Activated CD4-positive, alpha-beta T cell treated with anti-CD3 and anti-CD28 coated beads for 24 hours (primary cell): ENCODE results near the gene HOXD1.

ENCODE experiments used
- DNase-seq, 2 donors: peaks; one replicate each; pipeline ENCODE4 v3.0.0-alpha.2; 2020; ENCODE audit warnings: low read depth in 2 of 2

HOXD1 gene

DNA sequence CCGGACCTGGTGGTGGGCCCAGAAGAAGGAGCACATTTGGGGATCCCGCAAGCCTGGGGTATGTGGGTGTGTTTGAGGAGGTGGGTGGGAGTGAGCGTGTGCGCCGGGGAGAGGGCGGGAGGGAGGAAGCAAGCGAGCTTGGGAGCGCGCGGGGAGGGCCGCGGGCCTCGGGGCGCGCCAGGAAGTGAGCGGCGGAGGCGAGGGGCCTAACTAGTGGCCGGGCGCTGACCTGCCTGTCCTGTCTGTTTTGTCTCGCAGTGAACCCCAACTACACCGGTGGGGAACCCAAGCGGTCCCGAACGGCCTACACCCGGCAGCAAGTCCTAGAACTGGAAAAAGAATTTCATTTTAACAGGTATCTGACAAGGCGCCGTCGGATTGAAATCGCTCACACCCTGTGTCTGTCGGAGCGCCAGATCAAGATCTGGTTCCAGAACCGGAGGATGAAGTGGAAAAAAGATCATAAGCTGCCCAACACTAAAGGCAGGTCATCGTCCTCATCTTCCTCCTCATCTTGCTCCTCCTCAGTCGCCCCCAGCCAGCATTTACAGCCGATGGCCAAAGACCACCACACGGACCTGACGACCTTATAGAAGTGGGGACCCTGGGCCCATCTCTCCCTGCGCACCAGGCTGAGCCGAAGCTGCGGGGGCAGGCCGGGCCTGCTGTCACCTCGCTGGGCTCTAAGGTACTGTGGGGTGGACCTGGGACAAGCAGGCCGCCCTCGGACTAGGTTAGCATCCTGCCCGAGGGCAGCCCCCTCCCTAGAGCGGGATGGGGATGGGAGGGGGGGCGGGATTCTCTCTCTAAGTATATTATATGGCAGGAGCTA, 35.9 kb upstream of the HOXD1 start:
- no peak for DNase-seq

DNA sequence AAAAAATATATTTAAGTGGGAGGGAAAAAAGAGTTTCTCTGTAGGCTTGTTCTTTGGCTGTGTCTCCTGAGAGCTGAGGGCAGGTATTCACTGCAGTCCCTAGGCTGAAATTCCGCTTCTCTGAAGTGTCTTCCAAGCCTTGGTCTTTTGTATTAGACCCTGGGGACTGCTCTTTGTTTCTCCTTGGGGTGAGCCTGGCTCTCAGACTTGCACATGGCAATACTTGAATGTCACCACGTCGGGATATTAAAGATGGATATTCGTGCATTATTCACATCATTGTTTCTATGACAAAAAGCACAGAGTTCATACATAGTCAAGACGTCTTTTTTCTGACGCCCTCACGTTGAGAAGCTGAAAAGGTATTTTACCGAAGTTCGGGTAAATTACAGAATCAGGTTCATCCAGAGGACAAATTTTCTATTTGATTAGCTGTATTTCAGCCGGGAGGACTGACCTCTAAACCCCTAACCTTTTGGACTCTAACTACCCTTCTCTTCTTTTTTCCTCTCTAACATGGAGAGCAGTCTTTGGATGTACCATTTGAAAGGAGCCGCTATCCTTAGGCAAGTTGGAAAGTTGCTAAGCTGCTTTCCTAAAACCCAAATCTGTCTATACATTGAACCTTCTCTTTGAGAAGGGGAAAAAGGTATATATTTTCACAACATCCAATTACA, 33.8 kb upstream of the HOXD1 start:
- no peak for DNase-seq

DNA sequence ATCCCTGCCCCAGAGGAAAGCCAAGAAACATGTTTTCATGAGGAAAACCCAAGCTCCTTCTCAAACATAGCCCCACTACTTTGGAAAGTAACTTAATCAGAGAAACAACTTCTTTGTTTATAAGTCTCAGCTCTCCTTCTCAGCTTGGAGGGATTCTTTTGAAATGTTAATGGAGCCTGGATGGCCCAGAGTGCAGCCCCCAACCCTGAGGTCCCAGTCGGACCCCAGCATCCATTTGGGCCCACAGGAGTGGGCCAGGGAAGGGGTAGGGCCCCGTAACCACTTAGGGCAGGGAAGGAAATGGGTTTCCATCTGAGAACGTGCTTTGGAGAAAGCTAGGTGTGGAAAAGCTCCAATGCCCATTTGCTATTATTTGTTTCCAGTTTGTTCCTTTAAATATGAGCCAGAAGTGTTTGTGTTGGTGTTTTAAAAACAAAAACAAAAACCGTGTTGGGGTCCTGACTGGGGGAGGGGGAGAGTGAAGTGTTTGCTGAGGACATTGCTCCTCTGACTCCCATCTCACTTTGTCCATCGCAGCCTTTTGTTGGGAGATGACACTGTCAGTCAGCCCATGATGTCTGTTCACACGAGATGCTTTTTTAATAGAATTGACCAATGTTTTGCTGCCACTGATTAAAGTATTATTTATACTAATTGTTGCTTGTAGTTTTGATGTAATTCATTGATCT, 33.0 kb upstream of the HOXD1 start:
- no peak for DNase-seq

DNA sequence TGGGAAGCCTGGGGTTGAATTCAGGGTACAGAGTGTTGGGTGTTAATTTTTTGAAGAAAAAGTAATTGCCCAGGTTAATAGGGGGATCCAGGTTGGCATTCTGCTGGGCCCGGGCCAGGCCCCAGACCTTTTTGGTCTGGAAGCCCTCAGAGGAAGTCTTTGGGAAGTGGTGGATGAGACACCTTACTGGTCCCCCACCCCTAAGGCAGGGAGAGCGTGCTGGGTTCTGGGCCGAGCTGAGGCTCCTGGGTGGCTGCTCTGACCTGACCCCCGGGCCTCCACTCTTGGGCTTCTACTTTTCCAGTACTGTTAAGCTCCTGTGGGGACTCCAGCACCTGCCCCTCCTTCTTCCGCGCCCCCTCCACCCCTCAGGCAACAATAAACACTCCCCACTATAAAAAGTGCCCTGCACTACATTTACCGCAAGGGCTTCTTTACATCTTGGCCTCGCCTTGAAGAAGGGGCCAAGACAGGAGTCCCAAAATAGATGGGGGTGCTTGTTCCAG, 32.1 kb upstream of the HOXD1 start:
- DNase-seq = no peak

DNA sequence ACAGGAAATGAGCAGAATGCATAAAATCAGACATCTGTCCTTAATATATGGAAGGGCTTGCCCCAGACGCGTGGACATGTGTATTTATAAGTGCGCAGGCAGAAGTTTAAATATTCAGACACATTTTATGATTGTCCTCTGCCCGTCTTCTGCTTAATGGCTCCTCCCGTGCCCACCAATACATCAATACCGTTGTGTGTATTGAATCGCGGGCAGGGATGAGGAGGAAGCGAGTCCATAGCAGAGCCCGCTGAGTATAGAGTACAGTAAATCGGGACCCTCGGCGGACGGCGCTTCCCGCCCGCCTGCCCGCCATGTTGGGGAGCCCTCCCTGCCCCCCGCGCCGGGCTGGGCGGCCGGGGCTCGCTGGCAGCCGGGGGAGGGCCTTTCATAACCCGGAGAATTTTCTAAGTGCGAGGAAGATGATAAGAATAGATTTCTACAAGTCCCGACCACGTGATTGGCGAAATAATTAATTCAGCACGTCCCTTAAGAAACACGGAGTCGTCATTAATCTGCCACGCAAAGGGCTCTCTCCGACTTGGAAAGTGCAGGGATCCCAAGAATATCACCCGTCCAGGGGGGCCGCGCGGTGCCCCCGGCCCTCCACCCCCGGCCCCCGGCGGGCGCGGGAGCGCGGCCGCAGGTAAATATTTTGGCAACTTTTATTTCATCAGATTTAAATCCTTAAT, 31.5 kb upstream of the HOXD1 start, which contains the start of gene HOXD3:
HOXD3 (plus strand) TSS at position 501 of the 692 bp plus-strand sequence. CDS start 11,808 bp downstream, outside the sequence.
- DNase-seq = no peak

DNA sequence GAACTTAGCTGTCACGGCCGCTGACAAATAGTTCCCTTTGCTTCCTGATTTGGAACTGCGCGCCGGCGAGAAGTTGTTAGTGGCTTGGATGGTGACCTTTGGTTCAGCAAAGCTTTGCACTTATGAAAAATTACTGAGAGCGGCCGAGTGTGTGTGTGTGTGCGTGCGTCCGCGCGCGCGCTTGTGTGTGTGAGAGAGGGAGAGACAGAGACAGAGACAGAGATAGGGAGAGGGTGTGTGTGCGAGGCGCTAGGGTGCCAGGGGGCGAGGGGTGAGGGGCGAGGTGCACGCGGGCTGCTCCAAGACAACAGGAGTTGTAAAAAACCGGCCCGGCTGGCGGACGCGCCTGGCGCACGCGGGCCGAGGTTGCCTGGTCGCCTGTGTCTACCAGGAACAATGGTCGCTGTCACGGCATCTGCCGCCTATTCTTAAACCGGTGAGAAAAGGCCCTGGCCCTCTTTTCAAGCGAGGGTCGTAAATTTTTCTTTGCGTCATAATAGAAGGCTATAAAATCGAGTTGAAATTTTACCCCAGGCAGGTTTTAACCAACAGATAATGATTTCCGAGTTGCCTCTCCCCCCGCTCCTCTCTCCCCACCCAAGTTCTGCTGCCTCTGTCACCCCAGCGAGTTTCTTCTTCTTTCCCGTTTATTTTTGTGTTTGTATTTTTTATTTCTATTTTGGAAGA, 30.8 kb upstream of the HOXD1 start:
- no peak for DNase-seq

DNA sequence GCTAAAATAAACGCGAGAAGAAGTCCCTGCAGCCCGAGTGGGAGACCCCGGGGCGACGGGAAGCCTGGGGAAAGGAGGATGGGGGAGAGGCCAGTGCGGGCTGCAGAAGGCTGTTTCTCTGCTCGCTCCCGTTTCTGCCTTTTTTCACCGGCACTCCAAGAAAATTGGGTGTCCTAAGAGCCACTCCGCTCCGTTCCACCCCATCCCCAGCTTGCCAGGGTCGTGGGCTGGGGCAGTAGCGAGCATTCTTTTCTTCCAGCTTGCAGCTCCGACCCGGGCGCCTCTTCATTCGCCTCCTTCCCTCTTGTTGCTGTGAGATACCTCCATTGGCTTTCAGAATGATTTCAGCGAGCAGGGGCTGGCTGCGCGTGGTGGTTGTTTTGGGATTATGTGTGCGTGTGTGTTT, 30.3 kb upstream of the HOXD1 start:
- DNase-seq = no peak

DNA sequence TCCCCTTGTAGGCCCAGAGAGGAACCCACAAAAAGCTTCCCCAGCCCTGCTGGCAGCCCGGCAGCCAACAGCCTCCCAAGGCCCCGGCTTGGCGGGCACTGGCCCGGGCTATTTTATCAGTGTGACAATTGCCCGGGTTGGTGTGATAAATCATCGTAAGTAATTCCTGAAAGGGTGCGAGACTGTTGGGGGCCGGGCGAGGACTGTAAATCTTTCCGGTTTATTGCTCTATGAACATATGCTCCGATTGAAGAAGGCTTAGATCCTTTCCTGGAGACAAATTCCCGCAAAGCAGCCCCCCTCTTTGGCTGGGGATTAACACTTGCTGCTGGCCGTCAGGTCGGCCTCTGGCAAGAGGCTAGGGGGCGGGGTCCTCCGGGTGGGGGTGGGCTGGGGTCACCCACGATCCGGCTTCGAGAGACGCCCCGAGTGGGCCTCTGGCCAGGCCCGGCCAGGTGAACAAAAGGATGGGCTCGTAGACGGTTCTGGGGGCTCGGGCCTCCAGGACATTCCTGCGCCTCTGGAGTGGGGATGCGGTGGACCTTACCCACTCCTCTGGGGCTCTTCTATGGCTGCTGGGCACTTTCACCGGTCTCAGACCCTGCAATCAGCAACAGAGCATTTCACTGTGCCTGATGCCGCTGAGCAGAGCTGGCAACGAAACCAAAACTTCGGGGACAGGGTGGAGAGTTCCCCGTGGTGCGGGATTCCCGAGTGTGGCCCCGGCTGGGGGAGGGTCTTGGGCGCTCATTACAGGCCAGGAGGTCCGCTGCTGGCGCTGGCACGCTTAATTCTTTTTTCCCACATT, 29.4 kb upstream of the HOXD1 start:
- DNase-seq = no peak

DNA sequence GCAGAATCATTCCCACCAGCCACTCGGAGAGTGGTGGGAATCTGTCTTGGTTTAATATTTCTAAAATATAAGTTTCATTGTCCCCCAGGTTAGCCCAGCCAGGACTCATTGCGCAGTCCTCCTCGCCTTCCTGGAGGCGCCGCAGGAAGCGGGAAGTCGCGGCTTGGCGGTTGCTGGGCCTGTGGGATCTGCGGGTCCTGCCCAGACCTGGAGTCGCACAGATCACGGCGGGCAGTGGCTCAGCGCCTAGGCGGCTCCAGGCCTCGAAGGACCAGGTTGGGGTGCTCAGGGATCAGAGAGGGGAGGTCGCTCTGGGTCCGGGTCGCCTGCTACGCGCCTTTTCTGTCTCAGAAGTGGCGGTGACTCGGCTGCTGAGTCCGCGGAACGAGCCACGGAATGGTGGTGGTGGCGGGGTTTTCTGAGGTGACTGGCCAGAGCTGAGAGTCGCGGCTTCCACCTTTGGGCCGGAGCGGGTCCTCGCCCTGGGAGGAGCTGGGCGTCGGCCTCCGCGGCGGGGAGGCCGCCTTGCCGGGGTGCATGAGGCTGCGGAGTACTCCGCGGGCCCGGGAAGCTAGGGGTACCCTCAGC, 28.7 kb upstream of the HOXD1 start:
- DNase-seq = no peak

DNA sequence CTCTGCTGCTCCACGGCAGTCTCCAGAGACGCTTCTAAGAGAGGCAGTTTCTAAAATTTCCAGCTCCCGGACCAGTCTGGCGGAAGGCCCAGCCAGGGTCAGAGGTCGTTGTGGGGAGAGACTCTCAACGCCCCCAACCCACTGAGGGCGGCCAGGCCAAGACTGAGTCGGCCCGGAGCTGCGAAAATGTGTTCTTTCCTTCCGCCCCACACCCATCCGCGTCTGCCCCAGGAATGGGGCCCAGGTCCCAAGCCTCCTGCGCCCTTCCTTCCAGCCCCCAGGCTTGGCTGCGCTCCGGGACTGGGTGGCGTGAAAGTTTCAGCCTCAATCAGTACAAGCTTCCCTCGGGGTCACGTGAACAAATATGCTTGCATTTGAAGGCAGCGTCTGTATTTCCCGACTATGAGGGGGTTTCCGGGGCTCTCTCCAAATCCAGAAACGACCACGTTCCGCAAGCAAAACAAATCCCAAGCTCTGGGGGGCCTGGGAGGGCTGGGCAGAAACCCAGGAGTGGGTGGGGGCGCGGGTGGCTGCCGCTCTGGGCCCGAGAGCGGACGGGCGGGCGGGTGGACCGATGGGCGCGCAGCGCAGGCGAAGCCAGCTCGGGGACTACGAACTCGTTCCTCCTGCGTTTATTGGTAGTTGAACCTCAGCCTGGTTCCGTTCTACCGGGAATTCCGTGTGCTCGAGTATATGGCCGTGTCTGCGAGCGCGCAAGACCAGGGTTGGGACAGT, 28.1 kb upstream of the HOXD1 start:
- DNase-seq = no peak

DNA sequence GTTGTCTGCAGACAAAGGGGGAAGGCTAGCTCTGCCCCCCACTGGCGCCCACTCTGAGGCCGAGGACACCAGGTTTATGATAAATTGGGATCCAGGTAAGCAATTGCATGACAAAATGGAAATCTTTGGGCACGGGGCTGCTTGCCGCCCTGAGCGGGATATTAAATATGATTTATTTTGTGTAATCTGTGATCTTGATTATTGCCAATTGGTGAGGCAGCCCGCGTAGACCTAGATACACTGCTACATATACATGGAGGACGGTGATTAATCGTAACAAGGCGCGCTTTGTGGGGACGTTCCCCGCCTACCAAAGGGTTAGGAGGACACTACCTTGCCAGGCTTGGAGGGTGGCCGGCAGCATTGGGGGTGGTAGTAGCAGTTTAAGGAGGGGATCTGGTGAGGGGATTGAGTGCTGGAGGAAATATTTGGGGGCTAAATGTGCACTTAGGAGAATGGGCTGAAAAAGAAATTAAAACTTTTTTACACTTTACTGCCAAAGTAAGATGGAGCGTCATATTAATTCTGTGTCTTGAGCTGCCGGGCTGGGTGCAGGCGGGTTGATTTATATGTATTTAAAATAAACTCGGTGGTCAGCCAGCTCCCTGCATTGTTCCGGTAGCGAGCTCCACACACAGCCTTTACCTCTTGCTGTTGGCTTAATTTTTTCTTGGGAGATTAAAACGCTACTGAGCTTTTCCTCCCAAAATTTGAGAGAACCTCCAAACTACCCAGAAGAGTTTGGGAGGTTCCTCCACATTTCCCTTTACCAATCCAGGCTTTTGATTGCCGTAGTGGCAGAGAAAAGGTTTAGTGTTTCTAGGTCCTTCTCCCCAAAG, 27.3 kb upstream of the HOXD1 start:
- no peak for DNase-seq

DNA sequence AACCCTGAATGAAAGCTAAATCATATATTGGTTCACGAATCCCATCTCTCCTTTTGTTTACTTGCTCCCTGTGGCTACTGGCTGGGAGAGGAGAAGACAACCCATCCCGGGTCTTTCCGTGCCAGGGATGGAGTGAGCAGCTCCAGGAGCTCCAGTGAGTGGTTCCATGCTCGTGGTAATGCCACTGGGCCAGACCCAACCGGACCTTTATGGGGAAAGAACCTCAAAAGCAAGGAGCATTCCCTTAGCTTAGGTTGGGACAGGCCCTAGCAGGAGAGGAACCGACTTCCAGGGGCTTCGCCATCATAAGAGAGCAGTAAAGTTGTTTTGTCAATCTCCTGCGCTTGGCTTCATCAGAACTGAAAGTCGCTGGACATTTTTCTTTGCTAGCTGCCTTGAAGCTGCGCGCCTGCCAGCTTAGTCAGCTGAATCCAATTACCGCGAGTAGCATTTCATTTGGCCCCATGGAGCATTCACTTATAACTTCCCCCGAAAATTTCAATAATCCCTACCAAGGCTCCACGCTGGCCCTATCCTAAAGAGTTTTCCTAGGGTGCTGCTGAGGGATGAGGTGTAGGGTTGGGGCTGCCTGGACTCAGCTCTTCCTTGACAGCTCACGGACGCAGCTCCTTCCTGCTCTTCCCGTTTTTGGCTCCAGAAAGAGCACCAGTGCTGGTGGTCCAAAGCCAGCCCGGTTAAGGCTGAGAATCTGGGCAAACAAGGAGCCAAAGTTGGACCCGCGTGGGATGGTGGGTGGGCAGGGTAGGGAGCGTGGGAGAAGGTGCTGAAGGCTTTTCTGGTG, 26.4 kb upstream of the HOXD1 start:
- DNase-seq = no peak

DNA sequence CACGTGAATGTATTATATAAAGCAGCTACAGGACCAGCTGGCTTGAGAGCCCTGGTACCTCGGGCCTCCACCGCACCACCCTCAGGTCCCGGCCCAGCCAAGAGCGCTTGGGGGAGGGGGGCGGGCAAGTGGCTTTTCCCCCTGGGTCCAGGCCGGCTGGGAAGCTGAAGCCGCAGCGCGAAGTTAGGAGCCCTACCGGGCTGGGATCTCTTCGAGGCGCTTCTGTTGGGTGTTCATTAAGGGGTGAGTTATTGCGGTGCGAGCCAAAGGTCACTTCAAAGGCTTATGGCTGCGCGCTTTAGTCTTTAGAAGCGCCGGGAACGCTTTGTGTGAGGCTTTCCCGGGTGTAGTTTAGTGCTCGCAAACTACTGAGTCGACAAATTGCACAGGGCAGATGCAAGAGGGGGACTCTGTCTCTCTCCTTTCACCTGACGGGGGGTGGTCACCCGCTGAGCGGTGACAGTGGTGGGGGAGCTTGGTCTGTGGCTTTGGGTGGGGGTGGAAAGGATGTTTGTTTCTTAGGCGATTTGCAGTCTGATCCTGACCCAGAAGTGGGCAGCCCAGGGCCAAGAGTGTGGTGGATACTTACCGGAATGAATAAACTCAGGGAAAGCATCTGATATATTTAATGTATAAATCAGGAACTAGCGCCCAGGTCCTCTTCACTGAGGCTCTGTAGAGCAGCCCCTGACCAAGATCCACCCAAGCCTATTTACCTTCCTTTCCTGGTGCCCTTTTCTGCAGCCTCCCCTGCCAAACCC, 25.4 kb upstream of the HOXD1 start:
- no peak for DNase-seq

DNA sequence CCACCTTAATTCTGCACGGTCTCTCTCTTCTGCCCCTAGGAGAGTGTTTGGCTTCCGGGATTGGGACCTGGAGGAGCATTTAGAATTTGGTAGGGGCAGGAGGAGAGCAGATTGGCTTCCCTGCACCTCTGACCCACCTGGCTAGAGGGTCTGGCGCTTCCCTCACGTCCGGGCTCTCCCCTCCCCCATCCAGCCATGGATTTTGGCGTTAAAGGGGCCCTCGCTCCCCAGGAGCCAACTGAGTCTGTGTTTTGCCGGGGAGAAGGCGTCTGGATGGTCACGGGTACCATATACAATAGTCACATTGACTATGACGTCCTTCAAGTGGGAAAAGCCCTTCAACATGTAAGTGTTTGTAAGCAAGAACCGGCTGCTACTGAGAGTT, 24.8 kb upstream of the HOXD1 start:
- DNase-seq = no peak

DNA sequence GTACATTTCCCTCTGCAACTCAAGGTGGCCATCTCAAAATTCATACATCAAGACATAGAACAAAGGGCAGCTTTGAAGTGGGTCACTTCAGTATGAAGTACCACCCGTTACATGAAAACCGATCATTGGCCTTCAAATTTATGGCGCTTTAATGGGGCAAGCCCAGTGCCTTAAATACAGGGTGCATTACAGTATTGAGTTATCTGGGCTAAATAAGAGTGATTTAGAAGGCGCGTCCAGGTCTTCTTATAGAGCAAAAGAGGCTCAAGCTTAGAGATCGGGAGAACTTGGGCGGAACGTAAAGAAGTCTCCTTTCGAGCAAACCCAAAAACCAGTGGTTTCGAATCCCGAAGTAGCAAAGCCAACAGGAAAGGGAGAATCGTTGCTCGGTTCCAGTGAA, 24.3 kb upstream of the HOXD1 start:
- DNase-seq = no peak

DNA sequence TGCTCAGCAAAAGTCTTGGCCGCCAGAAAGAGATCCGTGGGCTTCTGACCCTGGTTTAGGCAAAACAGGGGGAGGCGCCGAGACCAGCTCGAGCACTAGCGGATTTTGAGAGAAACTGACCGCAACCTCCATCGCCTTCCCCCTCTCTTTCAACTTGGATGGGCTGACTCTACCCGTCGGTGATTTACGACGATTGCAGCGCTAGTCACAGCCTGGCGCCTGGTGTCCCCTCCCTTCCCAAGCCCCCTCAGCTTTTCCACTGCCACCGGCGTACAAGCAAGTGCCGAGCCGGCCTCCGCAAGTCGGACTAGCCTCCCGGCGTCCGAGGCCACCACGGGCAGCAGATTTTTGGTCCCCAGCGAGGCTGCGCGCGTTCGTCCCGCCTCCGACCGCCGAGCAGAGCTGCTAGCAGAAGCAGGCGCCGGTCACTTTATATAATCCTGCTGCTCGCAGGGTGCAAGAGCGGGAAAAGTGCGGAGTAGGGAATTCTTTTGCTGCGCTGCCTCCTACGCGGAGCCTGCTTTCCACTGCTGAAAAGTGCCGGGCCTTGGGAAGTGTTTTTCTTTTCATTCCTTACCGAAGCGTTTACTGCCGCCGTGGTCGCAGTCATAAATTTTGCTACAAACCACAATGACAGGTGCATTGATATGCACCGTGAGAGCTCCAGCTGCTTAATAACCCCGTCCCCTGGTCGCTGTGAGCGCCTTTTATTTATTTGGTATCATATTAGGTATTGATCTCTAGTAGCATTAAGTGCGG, 23.7 kb upstream of the HOXD1 start:
- no peak for DNase-seq
